ENCODE data around the gene NTMT2.

DNA sequence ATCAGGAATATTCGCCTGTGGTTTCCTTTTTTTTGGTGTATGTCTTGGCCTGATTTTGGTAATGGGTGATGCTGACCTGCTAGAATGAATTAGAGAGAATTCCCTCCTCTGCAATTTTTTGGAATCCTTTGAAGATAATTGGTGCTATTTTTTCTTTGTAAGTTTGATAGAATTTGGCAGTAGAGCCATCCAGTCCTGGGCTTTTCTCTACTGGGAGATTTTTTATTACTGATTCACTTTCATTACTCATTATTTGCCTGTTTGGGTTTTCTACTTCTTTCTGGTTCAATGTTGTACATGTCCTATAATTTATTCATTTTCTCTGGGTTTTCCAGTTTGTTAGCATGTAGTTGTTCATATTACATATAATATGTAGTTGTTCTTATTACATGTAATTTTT, 48.7 kb downstream of the NTMT2 start:
- TF ChIP-seq, protein P1, sequence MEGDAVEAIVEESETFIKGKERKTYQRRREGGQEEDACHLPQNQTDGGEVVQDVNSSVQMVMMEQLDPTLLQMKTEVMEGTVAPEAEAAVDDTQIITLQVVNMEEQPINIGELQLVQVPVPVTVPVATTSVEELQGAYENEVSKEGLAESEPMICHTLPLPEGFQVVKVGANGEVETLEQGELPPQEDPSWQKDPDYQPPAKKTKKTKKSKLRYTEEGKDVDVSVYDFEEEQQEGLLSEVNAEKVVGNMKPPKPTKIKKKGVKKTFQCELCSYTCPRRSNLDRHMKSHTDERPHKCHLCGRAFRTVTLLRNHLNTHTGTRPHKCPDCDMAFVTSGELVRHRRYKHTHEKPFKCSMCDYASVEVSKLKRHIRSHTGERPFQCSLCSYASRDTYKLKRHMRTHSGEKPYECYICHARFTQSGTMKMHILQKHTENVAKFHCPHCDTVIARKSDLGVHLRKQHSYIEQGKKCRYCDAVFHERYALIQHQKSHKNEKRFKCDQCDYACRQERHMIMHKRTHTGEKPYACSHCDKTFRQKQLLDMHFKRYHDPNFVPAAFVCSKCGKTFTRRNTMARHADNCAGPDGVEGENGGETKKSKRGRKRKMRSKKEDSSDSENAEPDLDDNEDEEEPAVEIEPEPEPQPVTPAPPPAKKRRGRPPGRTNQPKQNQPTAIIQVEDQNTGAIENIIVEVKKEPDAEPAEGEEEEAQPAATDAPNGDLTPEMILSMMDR (conservative IDR thresholded peaks at IDR 0.05; ENCODE audit: low read length), result no peak
- no peak for TF ChIP-seq EZH2phosphoT487 (IDR thresholded peaks at IDR 0.05; ENCODE audit: borderline replicate concordance)

Data from Loucy (cell line).